Amniotic stem cell (primary cell): Measurements from ENCODE around the gene RBFOX2.
"Not testable (repeated sequence)": the region's sequence is repeated elsewhere in the genome, so short reads cannot be mapped to it uniquely, and the experiment has no call there.

Experiments
- DNase-seq: peaks from one replicate; lab custom pipeline; 2025; lab: John Stamatoyannopoulos, UW

The RBFOX2 gene

DNA sequence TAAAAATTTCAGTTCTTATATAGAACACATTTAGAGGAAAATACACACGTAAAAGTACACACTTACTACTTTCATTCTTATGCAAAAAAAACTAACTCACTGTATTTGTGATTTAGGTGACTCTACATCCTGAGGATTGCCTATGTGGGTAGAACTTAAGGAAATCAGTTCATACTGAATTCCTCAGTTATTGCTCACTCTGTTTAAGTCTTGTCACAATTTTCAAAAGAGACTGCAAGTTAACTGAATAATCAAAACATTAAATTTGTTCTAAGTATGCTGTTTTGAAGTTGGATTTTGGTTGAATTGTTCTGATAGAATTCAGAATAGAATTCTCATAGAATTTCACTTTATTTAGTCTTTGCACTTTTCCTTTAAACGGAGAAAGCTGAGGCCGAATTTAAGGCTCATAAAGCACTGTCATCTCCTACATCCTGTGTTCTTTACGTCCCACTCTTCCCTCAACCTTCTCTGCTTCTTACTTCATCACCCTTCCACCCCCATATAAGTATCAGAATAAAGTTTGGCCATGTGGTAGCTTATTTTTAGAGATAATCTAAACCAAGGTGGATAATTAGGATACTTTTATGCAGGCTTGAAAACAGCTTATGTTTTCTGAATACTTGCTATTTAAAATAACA, 251.2 kb downstream of the RBFOX2 start:
- no peak for DNase-seq

DNA sequence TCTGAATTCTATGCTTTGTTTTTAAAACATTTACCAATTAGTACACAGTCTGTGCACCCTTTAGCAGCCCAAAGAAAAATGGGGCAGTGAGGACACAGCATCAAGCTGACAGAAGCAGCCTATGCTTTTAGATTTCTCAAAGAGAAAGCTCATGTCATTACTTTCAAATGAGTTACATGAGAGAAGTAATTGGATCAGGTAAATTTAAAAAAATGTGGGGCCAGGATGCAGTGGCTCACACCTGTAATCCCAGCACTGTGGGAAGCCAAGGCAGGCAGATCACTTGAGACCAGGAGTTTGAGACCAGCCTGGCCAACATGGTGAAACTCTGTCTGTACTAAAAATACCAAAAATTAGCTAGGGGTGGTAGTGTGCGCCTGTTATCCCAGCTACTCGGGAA, 253.3 kb downstream of the RBFOX2 start:
- DNase-seq, result no peak

- no peak for DNase-seq
These were observed 258.6 kb downstream of the RBFOX2 start for GRCh38 chr22:35769974-35770373.

DNA sequence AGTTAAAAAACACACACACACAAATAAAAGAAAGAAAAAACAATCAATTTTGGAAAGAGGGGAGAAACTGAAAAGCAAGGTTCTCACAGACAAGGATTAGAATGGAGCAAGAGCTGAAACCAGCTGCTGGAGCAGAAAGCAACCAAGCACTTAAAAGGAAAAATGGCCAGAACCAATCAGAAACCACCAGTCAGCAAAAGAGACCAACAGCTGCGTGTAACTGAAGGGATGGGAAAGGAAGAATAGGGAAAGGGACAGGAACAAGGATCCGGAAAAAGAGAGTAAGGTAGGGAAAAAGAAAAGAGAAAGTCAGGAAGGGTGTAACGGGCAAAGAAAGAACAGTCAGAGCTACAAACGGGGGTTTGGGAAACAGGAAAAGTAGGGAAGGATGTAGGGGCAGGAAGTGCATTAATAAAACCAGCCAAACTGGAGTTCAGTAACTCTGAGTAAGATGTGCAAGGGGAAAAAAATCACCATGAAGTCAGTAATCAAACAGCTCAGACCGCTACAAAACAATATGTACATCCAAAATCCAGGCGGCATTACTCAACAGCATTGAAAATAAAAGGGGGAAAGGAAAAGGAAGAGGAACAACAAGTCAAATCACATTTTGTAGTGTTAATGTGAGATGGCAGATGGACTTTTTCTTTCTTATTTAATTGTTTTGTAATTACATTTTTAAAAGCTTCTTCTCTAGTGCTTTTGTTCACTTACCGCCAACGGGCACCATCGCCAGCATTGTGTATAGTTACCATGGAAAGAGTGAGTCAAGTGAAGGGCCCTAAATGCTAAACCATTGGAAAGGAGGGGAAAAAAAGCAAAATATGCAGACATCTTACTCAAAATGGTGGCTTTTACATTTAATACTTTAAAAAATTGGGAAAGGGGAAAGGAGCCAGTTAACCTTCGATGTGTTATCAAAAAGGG, 261.7 kb downstream of the RBFOX2 start:
- no peak for DNase-seq

DNA sequence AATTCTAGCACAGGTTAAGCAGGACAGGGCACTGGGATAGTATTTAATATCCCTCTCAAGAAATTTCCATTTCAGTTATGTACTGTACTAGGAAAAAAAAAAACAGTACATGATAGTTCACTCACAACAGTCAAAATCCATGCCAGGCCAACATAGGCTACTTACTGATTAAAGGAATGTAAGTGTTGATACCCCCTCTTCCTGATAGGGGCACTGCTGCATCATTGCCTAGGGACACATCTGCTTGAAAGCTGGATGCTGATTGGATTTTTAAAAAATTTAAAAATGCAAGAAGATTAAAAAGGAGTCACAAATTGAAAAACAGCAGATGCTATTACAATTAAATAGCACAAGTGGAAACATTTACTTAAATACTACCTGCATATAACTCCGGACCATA, 267.6 kb downstream of the RBFOX2 start:
- no peak for DNase-seq

DNA sequence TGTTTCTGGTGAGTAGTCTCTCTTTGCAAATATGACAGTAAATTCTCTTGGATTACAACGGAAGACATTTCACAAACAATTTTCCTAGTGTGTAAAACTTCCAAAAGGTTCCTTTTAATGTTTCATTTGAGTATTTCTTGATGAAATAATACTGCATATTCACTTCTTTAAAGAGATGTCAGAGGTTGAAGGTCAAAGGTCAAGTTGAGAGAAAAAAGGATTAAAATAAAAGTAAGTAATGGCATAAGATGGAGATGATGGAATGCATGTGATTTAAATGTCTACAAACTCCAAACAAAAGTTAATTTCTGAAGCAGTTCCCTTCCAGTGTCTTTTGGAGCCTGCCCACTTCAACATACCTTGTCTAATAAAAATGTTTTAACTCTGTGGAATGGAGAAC, 270.2 kb downstream of the RBFOX2 start:
- no peak for DNase-seq

DNA sequence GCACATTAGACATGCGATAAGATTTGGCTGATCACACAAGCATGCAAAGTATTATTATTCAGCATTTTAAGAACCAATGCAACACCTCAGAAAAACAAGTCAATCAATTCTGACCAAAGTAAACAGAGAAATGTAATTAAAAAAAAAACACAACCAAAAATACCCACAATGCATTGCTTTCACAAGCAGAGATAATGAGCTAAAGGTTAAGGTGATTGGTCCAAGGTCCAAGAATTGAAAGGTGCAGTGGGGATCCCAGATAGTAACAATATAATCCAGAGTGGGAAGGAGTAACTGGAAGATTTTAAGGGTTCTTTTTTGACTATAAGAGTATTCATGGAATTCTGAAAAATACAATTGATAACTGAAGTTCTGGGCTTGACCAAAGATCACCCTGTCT, 271.9 kb downstream of the RBFOX2 start:
- DNase-seq, result no peak

DNA sequence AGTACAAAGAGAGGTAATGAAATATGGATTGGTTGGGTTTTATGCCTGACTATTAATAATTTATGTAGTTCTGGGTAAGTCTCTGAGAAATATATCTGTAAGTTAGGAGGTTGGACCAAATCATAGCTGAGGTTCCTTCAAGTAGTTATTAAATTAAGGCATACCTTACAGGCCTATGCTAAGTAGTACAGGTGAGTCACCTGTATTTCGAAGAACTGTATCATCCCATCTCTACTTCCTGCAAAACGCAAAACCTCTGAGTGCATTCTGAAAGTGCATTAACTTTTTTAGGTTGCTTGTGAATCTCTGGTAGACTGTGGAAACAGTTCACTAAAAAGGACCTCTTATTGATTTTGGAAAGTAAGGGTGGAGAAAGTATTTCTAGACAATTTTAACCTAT, 273.9 kb downstream of the RBFOX2 start:
- no peak for DNase-seq

DNA sequence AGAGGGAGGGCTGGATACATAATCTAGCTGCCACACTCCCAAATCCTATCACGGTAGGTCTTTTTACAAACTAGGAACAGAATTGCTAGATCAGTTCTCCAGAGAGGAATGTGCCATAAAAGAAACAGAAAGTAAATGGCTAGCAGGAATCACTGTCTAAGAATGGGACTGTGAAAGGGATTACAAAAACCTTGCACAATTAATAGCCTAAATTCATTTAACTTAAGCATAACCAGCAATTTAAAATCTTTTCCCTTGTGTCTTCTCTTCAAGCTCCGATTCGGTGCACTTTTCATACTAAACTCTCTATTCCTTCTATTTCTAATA, 275.8 kb downstream of the RBFOX2 start:
- no peak for DNase-seq

DNA sequence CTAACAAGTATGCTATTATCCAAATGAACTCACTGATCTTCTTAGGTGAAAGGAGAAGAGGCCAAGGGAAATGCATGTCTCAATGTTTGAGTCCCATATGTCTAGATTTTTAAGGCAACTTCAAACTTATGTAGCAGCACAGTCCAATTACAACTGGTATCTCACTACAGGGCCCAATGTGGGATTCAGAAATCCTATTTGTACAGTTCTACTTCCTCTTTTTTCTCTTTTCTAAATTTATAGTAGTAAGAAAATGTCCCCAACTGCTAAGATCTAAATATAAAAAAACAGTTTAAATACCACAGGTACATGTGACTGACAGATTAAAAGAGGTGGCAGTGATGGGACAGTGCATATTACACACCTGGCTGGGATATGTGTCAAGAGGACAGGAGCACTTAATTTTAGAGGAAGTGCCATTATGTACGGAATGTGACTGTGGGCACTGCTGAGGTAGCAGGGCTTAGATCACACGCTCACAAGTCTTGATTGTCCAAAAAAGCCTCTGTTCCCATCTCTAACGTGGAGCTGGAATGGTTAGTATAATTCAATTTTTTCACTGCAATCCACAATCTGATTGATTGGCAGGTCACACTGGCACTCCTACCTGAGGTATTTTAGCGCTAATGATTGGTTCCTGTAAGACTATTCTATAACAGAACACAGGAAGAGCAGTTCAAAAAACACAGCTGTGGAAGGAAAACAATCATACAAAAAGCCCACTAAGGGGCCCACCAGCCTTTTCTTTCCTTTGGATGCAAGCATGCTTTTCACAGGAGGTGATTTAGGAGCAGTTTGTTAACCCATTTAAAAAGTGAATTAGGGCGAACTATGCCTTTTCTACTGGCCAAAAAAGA, 276.4 kb downstream of the RBFOX2 start:
- DNase-seq, result no peak

- DNase-seq, result no peak
These were observed 278.8 kb downstream of the RBFOX2 start for GRCh38 chr22:35749808-35750207.

DNA sequence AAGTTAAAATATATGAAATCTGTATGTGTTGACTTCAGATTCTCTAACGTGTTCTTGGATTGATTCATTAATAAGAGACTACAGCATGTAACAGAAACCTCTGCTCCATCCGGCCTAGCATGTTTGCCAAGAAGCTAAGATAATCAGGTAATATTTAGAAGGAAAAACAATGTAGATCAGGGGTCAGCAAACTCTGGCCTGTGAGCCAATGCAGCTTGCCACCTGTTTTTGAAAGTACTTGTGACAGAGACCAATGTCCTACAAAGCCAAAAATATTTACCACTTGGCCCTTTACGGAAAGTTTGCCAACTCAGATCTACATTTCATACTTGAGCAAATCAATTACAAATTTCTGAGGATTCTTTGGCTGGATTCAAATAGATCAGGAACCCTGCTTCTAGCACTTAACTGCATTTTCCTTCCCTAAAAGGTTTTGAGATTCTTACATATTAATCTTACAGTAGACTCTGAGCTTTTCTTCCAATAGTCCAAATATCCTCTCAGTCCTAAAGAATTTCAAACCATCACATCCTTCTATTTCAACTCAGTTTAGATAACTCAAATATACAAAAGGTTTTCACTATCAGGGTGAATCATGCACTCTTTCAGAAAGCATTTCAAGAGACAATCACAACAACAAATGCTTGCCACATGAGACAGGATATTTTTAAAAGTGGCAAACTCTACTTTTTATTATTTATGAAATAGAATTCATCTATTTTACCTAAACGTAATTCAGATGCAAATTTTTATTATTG, 281.5 kb downstream of the RBFOX2 start:
- no peak for DNase-seq

DNA sequence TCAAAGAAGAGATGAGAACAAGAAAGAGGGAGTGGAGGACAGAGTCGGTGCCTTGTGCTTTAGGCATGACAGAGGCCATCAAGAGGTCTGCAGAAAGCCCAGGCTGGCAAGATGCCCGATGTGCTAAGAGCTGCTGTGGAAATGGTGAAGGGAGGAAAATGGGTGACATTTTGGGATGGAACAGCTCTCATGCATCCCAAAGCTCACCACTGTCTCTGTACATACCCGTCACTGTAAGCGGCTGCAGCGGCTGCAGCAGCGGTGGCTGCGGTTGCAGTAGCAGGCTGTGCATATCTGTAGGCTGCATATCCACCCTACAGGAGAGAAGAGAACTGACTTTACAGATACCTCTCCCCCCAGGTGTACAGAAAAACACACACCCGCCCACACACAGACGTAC, 282.4 kb downstream of the RBFOX2 start:
- no peak for DNase-seq

GRCh38 chr22:35743326-35743860, 285.2 kb downstream of the RBFOX2 start:
- no peak for DNase-seq

DNA sequence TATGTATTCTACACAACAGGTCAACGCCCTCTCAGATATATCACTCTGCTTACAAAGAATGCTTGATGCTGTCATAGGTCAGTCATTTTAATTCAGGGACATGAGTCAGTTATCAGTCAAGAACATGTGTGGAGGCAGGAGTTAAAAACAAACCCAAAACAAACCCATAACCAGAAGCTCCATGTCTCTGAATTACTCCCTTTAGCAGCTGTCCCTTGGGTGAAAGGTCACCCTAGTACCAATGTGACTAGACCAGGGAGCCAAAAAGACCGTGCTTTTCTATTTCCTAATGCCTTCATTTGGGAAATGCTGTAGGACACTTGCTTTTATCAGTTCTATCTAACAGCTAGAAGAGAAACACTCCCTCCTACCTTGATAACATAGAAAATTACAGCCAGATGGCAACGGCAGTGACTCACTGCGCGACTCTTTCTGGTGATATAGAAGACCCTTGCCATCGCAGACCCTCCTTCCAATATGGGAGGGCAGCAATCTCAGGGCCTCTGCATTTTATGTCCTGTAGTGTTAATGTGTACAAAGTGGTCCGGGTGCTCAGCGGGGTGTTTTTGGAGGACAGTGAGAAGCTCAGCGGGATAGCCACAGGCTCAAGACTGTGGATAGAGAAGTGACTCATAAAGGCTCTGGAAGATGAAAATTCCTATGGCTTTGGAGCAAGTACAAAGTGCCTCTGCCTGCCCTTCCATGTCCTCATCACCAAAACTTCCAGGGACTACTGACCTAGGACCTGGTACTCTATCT, 286.1 kb downstream of the RBFOX2 start:
- peak; percentile 38 for DNase-seq

DNA sequence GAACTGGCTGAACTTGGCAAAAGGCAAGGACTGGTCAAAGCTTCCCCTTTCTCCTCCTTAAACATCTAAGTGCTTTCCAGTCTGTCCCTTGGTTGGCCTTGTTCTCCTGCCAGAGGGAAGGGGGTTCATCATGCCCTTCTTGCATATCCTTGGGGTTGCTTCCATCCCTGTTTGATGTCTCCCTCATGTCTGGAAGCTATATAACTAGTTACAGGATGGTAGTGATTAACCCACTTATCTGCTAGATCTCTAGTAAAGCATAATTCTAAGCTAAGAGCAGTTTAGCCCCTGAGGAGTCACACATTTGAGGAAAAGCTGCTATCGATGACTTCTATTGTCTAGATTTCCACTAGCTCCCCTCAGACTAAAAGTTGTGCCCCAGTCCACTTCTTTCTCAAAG, 288.0 kb downstream of the RBFOX2 start:
- DNase-seq, result no peak

DNA sequence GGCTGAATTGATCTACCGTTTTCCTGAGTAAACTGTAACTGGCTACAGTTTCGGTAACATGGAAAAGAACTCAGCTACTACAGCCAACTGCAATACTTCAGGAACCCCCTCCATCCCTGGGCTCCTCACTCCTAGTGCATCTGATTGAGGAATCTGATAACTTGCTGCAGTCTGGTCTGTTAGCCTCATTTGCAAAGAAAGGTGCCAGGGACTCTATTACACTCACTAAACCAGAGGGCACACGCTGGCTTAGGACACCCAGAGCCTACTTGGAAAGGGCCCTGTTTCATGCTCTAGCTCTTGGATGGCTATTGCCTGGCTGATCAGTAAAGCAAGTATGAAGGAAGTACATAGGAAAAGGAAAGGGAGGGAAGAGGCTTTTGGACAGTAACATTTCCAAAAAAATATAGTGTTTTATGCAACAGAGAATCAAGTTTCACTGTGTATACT, 288.7 kb downstream of the RBFOX2 start:
- no peak for DNase-seq

DNA sequence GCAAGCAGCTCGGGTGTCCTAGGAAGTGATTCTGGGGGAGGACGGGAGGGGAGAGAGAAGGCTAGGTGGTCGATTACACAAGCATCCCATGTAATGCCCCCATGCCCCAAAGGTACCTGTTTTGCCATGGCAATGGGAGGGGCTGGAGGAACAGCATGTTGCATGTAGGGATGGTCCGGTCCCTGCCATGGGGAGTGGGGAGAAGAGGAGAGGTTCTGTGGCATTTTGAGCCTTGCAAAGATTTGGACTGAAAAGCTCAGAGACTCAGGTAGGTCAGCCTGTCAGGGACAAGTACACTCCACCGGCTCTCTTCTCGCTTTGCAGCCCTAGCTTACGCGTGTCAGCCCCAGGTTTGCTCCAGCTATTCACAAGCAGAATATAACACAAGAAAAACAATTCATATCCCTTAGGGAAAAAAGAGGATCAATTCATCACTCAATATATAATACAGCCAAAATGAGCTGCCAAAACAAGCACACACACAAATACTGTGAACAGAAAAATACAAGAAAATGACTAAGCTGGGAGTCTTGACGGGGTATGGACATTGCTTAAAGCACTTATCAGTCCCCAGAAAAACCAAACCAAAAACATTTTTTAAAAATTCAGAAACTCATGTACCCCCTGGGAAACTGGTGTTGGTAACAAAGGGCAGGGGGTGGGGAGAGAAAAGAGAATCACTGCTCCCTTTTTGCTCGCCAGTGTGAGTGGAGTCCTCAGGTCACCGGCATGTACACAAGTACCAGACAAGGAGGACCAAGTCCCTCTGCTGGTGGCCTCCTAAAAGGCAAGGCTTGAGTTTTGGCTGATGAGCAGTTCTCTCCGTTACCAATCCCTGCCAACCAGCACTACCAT, 289.3 kb downstream of the RBFOX2 start:
- no peak for DNase-seq

DNA sequence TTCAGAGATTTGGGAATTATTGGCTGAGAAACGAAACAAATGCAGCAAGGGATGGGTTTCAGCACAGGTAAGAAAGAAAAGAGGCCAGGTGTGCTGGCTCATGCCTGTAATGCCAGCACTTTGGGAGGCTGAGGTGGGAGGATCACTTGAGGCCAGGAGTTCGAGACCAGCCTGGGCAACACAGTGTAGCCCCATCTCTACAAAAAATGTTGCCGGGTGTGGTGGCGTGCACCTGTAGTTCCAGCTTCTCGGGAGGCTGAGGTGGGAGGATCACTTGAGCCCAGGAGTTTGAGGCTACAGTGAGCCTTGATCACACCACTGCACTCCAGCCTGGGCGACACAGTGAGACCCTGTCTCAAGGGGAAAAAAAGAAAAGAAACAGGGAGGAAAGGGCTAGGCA, 290.7 kb downstream of the RBFOX2 start:
- not testable (repeated sequence) for DNase-seq

DNA sequence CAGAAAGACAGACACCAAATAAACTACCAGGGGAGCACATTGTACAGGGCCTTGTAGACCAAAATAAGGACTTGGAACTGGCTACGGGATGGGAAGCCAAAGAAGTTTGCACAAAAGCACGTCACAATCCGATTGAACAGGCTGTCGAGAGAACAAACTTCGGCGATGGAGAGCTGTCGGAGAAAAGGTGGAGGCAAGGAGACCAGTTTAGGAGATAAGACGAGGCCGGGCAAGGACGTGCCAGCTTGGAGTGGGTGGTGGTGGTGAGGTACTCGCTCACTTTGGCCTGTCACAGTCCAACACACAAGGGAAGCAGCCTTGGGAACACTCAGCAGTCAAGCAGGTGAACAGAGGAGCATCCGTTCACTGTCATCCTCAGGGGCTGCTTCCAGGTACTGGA, 291.9 kb downstream of the RBFOX2 start:
- DNase-seq, result no peak
